HG03439 (cell line): Measurements from ENCODE around the gene CILP2.
A peak's percentile ranks its signal among the peaks of the same experiment; 100 is the strongest.

ENCODE experiments used
- ATAC-seq: cut with Tn5 transposase; IDR thresholded peaks from one replicate; pipeline ENCODE4 v1.9.1; 2021; ENCODE audit warnings: mild to moderate bottlenecking, moderate library complexity; ENCODE audit not compliant: unreplicated experiment

CILP2 gene

DNA sequence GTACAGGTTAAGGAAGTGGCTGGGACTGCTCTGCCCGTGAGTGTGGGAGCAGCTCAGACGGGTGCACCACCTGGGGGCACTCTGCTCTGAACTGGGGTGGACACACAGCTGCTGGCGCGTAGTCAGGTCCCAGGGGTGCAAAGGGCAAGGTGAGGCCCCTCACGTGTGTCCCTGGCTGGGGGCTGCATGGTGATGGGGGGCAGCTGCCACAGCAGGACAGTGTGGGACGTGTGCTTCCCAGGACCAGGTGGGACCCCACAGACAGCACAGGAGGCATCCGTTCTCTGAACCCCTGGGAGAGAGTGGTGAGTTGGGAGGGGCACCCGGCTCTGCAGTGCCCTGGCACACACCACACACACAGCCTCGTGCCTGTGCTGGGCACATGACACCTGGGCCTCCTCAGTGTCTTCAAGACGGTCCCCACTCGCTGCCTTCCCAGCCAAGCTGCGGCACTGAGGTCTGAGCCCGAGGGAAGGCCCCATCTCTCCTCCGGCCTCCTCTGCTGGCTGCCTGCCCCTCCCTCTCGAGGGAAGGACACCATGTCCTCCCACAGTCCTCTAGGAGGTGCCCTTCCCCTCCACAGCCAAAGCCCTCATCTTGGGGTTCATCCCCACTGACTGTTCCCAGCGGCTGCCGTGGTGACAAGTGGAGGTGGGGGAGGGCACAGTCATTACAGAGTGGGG, 24.7 kb downstream of the CILP2 start:
- ATAC-seq: no peak

- no peak for ATAC-seq
These were observed 25.3 kb downstream of the CILP2 start for GRCh38 chr19:19563348-19563848.

DNA sequence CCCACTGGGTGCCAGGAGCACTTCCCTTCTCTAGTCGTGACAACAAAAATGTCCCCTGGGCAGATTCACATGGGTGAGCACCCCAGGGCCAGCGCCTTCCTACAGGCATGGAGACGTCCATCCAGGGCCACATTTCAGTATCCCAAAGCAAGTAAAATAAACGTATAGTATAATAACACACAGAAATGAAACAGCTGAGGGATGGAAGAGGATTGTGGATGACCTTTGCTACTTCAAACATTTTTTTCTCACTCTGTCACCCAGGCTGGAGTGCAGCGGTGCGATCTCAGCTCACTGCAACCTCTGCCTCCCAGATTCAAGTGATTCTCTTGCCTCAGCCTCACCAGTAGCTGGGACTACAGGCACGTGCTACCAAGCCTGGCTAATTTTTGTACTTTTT, 28.2 kb downstream of the CILP2 start:
- ATAC-seq: no peak

DNA sequence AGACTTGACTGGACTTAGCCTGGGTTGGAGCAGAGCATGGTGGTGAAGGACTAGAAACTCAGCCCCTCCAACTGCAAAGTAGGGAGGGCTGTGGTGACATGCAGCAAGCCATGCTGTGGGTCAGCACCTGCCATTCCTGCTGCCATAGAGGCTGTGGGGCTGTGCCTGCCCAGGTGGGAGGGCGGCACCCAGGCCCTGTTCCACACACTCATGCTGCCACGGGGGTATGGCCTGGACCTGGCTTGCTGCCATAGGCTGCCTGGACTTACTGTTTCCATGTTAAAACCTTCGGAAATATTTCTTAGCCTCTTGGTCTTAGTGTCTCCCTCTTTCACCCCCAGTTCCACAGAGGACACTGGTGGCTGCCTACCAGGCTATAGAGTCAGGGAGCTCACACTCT, 29.3 kb downstream of the CILP2 start:
- ATAC-seq: no peak

- no peak for ATAC-seq
These were observed 31.0 kb downstream of the CILP2 start for GRCh38 chr19:19568802-19569756.

DNA sequence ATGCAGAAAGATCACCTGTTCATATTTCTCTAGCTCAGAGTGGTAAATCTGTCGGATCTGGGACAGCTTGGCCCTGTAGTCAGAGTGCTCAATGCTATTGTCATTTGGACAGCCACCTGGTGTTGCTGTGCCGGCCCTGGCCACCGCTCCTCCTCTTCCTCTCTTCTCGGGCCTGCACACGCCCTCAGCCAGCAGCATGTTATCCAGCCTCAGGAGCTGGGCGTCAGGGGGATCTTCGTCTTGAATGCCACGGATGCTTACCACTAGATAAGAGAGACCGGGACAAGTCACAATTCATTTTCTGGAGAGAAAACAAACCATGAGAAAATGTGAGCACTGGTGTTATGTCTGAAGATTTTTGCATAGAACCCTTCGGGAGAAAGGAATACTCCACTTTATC, 32.5 kb downstream of the CILP2 start:
- ATAC-seq: no peak

DNA sequence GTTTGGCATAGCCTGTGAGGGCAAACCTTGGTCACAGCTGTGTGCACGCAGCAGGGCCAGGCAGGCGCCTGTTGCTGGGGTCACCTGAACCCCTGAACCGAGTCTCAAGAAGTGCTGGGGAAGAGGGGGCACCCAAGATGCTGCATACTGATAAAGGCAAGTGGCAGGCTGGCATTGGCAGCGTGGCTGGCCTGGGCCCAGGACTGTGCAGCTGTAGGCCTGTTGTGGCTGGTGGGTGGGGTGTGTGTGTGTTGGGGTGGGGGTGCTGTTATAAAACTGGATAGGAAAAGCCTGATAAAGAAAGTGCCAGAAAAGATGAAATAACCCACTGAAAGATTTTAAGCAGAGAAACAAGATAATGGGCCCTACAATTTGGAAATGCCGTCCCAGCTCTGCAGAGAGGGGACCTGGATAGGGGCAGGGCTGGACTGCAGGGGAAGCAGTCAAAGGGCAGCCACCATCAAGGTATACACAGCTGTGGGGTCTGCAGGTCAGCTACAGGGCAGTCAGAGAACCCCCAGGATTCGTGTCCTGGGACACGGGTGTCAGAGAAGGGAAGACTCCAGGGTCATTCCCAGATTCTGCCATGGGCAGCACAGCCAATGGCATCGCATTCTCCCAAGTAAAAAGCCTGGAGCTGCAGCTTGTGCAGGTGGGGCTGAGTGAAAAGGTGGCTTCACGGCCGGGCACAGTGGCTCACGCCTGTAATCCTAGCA, 33.2 kb downstream of the CILP2 start:
- ATAC-seq: no peak

- ATAC-seq: no peak
These were observed 37.3 kb downstream of the CILP2 start for GRCh38 chr19:19575411-19575810.

DNA sequence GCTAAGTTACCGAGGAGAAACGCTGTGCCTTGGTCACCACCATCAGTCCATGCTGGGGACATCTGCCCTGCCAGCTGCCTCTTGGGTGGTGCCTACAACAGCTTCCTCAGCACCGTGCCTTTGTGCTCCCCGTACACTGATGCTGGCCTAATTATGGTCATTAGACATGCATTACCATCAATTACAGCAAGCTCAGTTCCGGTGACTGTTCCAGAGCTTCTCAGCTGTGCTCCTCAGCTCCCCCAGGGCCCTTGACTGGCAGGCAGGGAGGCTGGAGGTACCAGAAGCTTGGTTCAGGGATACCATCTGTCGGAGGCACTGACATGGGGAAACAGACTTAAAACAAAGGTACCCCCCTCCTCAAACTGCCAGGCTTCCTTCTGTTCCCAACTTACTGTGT, 40.2 kb downstream of the CILP2 start:
- no peak for ATAC-seq

DNA sequence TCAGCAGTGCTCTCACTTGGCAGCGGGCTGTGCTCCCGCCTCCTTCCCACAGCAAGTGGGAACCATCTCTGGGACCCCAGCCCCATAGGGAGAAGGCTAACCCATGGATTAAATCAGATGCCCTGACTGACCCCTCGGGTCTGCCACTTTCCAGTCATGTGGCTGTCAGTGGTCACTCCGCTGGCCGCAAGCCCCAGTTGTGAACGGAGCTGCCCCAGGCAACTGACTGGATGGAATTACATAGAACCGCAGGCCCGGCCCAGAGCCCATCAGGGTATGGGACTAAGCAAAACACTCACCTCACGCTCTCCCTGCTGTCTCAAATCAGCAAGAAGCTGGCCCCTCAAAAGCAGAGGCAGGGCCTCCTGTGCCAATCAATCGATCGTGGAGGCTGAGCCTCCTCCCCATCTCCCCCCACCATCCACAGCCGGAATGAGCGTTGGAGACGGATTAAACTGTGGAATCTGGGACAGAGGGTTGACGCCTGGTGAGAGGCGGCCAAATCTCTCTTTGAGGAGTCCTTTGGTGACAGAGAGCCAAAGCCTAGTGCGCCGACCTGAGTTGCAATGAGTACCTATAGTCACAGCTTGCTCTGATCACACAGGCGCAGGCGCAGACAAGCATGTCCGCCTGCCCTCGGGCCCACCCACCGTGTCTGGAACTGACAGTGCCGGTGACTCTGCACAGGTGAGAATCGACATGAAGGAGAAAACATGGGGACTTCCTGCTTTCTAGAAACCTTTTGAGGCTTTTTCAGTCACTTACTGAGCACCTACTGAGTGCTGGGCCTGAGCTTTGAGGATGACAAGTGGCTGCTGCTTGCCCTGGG, 41.7 kb downstream of the CILP2 start:
- ATAC-seq: no peak

GRCh38 chr19:19580418-19580817, 42.4 kb downstream of the CILP2 start:
- no peak for ATAC-seq

- no peak for ATAC-seq
These were observed 43.3 kb downstream of the CILP2 start for GRCh38 chr19:19581391-19581790.

DNA sequence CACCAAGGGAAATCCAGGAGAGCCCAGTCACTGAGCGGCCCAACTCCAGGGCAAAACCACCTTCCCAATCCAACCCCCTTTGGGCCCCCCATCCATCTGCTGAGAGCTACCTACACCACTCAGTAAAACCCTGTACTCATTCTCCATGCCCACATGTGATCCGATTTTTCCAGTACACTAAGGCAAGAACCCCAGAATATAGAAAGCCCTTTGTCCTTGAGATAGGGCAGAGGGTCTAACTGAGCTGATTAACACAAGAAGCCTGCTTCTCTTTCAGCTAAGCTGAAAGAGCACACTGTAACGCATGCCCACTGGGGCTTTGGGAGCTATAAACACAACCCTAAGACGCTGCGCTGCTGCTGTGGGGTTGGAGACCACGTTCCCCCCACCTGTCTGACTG, 44.4 kb downstream of the CILP2 start:
- no peak for ATAC-seq

DNA sequence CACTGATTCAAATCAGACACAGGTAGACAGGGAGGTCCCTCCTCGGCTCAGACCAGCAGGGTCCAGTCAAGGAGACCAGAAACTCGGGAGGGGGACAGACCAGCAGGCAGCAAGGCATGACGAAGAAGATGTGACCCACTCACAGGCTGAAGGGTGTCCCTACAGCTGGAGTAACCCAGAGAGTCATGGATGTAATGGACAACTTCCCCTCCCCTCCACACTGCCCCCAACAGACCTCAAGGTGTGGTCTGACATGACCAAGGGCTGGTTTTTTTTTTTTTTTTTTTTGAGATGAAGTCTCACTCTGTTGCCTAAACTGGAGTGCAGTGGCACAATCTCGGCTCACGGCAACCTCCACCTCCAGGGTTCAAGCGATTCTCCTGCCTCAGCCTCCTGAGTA, 46.3 kb downstream of the CILP2 start:
- no peak for ATAC-seq

GRCh38 chr19:19587771-19588170, 49.7 kb downstream of the CILP2 start:
- no peak for ATAC-seq

DNA sequence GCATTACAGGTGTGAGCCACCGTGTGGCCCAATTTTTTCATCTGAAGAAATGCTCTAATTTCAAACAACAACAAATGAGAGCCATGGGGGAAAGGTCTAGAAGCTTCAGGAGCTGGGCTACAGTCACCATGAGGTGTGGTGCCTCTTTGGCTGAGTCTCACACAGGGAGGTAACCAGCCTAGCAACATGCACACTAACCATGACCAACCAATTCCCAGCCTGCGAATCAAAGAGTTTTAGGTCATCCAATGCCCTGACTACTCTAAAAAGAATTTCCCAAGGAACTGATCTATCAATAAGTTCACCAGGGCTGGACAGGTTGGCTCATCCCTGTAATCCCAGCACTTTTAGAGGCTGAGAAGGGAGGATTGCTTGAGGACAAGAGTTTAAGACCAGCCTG, 50.5 kb downstream of the CILP2 start:
- no peak for ATAC-seq

- peak; percentile 70 for ATAC-seq
These were observed 53.2 kb downstream of the CILP2 start for GRCh38 chr19:19591133-19591825.

DNA sequence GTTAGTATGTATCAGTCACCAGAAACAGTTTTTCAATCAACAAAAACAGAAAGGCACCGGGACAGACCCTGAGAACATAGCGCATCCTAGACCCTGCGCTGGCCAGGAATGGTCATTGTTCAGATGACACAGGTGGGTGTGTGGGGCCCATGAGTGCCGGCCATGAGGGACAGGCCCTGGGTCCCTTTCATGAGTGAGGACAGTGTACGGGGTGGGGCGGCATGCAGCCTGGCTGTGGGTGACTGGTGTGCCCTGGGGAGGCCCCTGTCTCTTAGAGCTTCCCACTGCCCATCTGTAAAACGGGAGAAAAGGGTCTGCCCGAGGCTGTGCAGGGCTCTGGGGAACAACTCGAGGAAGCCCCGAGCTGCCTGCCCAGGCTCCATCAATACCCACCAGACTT, 54.6 kb downstream of the CILP2 start:
- no peak for ATAC-seq

DNA sequence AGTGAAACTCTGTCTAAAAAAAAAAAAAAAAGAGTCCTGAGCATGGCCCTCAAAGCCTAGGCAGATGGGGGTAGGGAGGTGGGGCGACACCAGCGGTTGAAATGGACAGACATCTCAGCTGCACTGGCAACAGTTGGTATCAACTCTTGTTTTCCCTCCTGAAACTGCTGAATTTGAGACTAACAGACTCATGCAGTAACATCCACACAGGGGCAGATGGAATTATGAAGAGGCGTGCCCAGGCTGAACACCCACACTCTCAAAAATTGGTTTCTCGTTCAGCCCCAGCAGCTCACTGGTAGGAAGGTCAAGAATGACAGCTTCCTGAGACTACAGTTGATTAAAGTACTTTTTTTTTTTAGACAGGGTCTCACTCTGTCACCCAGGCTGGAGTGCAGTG, 56.3 kb downstream of the CILP2 start:
- ATAC-seq: no peak

- ATAC-seq: no peak
These were observed 57.2 kb downstream of the CILP2 start for GRCh38 chr19:19595171-19595701.
